Measurements from ENCODE around the gene KLRF1. TPM values are rescaled to one million over a fixed set of nuclear protein-coding genes. Genes with fewer than 3 reads are reported as not detected.

Gene KLRF1
- total RNA-seq, 1 experiment from 2014 or later = 1.1 TPM

DNA sequence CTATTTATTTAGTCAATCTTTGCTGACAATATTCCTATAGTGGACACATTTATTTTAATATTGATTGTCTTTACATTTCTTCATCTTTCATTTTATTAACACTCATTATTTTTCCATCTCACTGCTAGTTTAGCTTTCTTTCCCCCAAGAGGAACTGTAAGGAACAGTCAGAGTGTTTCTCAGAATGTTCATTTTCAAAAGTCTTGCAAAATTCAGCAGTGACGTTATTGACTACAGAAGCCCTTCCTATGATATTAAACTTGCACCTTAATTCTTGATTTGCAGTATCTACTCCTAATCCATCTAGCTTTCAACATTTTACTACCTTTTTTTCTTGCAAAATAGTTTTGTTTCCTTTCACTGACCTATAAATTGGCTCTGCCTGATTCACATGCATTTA, 28.9 kb downstream of the KLRF1 start:
- DNase-seq (ENCODE audit: low read depth, low spot score) (no peak), ATAC-seq (no peak)
- intact Hi-C loops (cut with micrococcal nuclease; ENCODE audit: unreplicated experiment) = no loop called here
- Histone ChIP-seq H3K4me1 (ENCODE audit: control insufficient read depth, insufficient read depth, low read length) (no peaks in the 10 kb centered on the region), H3K4me3 (ENCODE audit: low read depth in 2 of 2, low read length in 2 of 2) (no peak overlapping the region), H3K27me3 (ENCODE audit: control insufficient read depth, insufficient read depth, low read length) (no peaks in the 10 kb centered on the region), H3K36me3 (ENCODE audit: control insufficient read depth, insufficient read depth, low read length) (no peaks in the 10 kb centered on the region), H3K9me3 (ENCODE audit: control insufficient read depth, insufficient read depth, low read depth, low read length) (no peaks in the 10 kb centered on the region), H3K27ac (ENCODE audit: low read length) (no peak overlapping the region)
- BruUV-seq (replicated peaks) = no TSS peak
- TF ChIP-seq CTCF (IDR thresholded peaks at IDR 0.05) (no peak), TCF7L2 (IDR thresholded peaks at IDR 0.05; ENCODE audit: low read depth, low read length) (no peak), POLR2AphosphoS5 (IDR thresholded peaks at IDR 0.05; ENCODE audit: low read depth, low read length) (no peak), SIN3A (IDR thresholded peaks at IDR 0.05; ENCODE audit: borderline replicate concordance, insufficient read depth, low read depth, low read length) (no peak)
- TF ChIP-seq, protein P1, sequence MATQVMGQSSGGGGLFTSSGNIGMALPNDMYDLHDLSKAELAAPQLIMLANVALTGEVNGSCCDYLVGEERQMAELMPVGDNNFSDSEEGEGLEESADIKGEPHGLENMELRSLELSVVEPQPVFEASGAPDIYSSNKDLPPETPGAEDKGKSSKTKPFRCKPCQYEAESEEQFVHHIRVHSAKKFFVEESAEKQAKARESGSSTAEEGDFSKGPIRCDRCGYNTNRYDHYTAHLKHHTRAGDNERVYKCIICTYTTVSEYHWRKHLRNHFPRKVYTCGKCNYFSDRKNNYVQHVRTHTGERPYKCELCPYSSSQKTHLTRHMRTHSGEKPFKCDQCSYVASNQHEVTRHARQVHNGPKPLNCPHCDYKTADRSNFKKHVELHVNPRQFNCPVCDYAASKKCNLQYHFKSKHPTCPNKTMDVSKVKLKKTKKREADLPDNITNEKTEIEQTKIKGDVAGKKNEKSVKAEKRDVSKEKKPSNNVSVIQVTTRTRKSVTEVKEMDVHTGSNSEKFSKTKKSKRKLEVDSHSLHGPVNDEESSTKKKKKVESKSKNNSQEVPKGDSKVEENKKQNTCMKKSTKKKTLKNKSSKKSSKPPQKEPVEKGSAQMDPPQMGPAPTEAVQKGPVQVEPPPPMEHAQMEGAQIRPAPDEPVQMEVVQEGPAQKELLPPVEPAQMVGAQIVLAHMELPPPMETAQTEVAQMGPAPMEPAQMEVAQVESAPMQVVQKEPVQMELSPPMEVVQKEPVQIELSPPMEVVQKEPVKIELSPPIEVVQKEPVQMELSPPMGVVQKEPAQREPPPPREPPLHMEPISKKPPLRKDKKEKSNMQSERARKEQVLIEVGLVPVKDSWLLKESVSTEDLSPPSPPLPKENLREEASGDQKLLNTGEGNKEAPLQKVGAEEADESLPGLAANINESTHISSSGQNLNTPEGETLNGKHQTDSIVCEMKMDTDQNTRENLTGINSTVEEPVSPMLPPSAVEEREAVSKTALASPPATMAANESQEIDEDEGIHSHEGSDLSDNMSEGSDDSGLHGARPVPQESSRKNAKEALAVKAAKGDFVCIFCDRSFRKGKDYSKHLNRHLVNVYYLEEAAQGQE (IDR thresholded peaks at IDR 0.05; ENCODE audit: insufficient read depth in 1 of 2, low read depth in 2 of 2, low read length in 1 of 2) = no peak
- in situ Hi-C loops (cut with HindIII; ENCODE audit: low pct_unique_long_range_greater_than_20kb, low sequenced_read_pairs) = no loop called here
- POLR2A ChIA-PET = no interaction called here
- CTCF ChIA-PET = no interaction called here

DNA sequence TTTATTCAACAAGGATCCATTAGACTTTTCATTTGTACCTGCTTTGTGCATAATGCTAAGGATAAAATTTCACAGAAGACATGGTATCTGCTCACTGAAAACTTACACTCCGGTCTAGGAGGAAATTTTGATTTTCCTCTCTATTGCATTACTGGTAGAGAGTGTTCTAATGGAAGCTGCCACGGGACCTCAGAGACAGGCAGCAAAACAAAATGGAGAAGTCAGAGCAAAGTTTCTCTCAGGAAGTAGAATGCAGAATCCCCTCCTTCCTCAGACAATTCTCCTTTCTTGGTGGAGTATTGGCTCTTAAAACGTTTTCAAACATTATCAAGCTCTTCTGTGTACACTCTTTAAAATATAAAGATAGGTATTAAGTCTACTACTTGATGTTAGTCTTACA, 29.6 kb downstream of the KLRF1 start:
- no peak for TF ChIP-seq SIN3A (IDR thresholded peaks at IDR 0.05; ENCODE audit: borderline replicate concordance, insufficient read depth, low read depth, low read length)
- TF ChIP-seq POLR2AphosphoS5 (IDR thresholded peaks at IDR 0.05; ENCODE audit: low read depth, low read length) = no peak
- TF ChIP-seq, protein P1 (IDR thresholded peaks at IDR 0.05; ENCODE audit: insufficient read depth in 1 of 2, low read depth in 2 of 2, low read length in 1 of 2) = no peak
- TF ChIP-seq CTCF (IDR thresholded peaks at IDR 0.05) = no peak
- no peak for TF ChIP-seq TCF7L2 (IDR thresholded peaks at IDR 0.05; ENCODE audit: low read depth, low read length)
- no peaks in the 10 kb centered on the region for H3K27me3 ChIP-seq (ENCODE audit: control insufficient read depth, insufficient read depth, low read length)
- no peaks in the 10 kb centered on the region for H3K36me3 ChIP-seq (ENCODE audit: control insufficient read depth, insufficient read depth, low read length)
- CTCF ChIA-PET = no interaction called here
- intact Hi-C loops (cut with micrococcal nuclease; ENCODE audit: unreplicated experiment) (no loop called here), in situ Hi-C loops (cut with HindIII; ENCODE audit: low pct_unique_long_range_greater_than_20kb, low sequenced_read_pairs) (no loop called here)
- no TSS peak for BruUV-seq (replicated peaks)
- POLR2A ChIA-PET = no interaction called here
- ATAC-seq (no peak), DNase-seq (ENCODE audit: low read depth, low spot score) (no peak)
- no peaks in the 10 kb centered on the region for H3K4me1 ChIP-seq (ENCODE audit: control insufficient read depth, insufficient read depth, low read length)
- H3K9me3 ChIP-seq (ENCODE audit: control insufficient read depth, insufficient read depth, low read depth, low read length) = no peaks in the 10 kb centered on the region
- H3K27ac ChIP-seq (ENCODE audit: low read length) = no peak overlapping the region
- no peak overlapping the region for H3K4me3 ChIP-seq (ENCODE audit: low read depth in 2 of 2, low read length in 2 of 2)
